Muscle of back (tissue), 11 donors: ENCODE measurements around the gene CUTC. TPM values are rescaled to one million over a fixed set of nuclear protein-coding genes. Genes with fewer than 3 reads are reported as not detected.

ENCODE experiments used
- DNase-seq, 3 donors: peaks; one replicate each; pipeline versions ENCODE4 v3.0.0 to v3.0.0-alpha.2; 2013
- polyA plus RNA-seq, 10 donors: library from polyadenylated mRNA; unstranded; fragments of 120-200 nt; gene quantifications; one replicate each; pipeline ENCODE4 v1.2.1, GENCODE V29; 2013; ENCODE audit not compliant: insufficient read length in 10 of 10

The CUTC gene
- polyA plus RNA-seq, 10 donors, result 16.2 to 24.6 (median 20.0) TPM

- no peak for DNase-seq
Measured at GRCh38 chr10:99781734-99782429, 49.8 kb downstream of the CUTC start.

- DNase-seq, result no peak
Measured at GRCh38 chr10:99782447-99783286, 50.6 kb downstream of the CUTC start, which contains the start of gene ABCC2. TSS of gene ABCC2 (plus strand) at chr10:99782640. CDS start at chr10:99782845, 205 bp downstream.

- DNase-seq, result peak; percentile 22 to 61 (median 36)
Measured at GRCh38 chr10:99784016-99784726, 52.1 kb downstream of the CUTC start.

GRCh38 chr10:99784727-99785441, 52.9 kb downstream of the CUTC start:
- peak in 1 of 3 donors; percentile 7 for DNase-seq

- DNase-seq, result no peak
Measured at GRCh38 chr10:99785646-99786045, 53.6 kb downstream of the CUTC start.

GRCh38 chr10:99787311-99787710, 55.3 kb downstream of the CUTC start:
- no peak for DNase-seq

- no peak for DNase-seq
Measured at GRCh38 chr10:99787782-99788445, 55.9 kb downstream of the CUTC start.

GRCh38 chr10:99788598-99789256, 56.7 kb downstream of the CUTC start:
- peak; percentile 74 to 89 (median 87) for DNase-seq

GRCh38 chr10:99791831-99792230, 59.8 kb downstream of the CUTC start:
- no peak for DNase-seq

GRCh38 chr10:99793819-99794218, 61.8 kb downstream of the CUTC start:
- DNase-seq, result no peak

GRCh38 chr10:99796928-99797327, 64.9 kb downstream of the CUTC start:
- DNase-seq, result no peak

- DNase-seq, result no peak
Measured at GRCh38 chr10:99798031-99798430, 66.0 kb downstream of the CUTC start.

GRCh38 chr10:99798920-99799319, 66.9 kb downstream of the CUTC start:
- DNase-seq, result no peak

- no peak for DNase-seq
Measured at GRCh38 chr10:99799613-99800012, 67.6 kb downstream of the CUTC start.

GRCh38 chr10:99804471-99804870, 72.4 kb downstream of the CUTC start:
- DNase-seq, result no peak

GRCh38 chr10:99805190-99805589, 73.2 kb downstream of the CUTC start:
- no peak for DNase-seq
